ENCODE measurements around the gene UGT1A3.

GRCh38 chr2:233764761-233765160, 35.9 kb downstream of the UGT1A3 start:
- TF ChIP-seq ELF4 (IDR thresholded peaks at IDR 0.05), result no peak
- TF ChIP-seq FOXM1 (IDR thresholded peaks at IDR 0.05; ENCODE audit: borderline replicate concordance), result no peak
- TF ChIP-seq BHLHE40 (IDR thresholded peaks at IDR 0.05; ENCODE audit: borderline replicate concordance), result no peak
- TF ChIP-seq SP1 (IDR thresholded peaks at IDR 0.05), result no peak
- TF ChIP-seq FOXK2 (IDR thresholded peaks at IDR 0.05), result no peak
- TF ChIP-seq LEF1 (IDR thresholded peaks at IDR 0.05; ENCODE audit: borderline replicate concordance), result no peak
- no peak for TF ChIP-seq NFRKB (IDR thresholded peaks at IDR 0.05)
- TF ChIP-seq ZNF384 (IDR thresholded peaks at IDR 0.05), result no peak
- TF ChIP-seq TARDBP (IDR thresholded peaks at IDR 0.05), result no peak
- TF ChIP-seq PKNOX1 (IDR thresholded peaks at IDR 0.05), result no peak
- no peak for TF ChIP-seq ARNT (IDR thresholded peaks at IDR 0.05)
- TF ChIP-seq HDGF (IDR thresholded peaks at IDR 0.05; ENCODE audit: borderline replicate concordance), result no peak

Data from HEK293T (cell line).